ENCODE measurements around the gene MN1.

MN1 gene

GRCh38 chr22:27800250-27801201 is 1.0 kb downstream of the MN1 start:
- no peak for DNase-seq (ENCODE audit: low read depth in 2 of 2, low spot score in 1 of 2)

- DNase-seq (ENCODE audit: low read depth in 2 of 2, low spot score in 1 of 2), result no peak
Observed at GRCh38 chr22:27799827-27800249, 1.7 kb downstream of the MN1 start.

- DNase-seq (ENCODE audit: low read depth in 2 of 2, low spot score in 1 of 2), result no peak
Observed at GRCh38 chr22:27799015-27799826, 2.3 kb downstream of the MN1 start.

GRCh38 chr22:27798511-27799014 is 3.0 kb downstream of the MN1 start:
- no peak for DNase-seq (ENCODE audit: low read depth in 2 of 2, low spot score in 1 of 2)

DNA sequence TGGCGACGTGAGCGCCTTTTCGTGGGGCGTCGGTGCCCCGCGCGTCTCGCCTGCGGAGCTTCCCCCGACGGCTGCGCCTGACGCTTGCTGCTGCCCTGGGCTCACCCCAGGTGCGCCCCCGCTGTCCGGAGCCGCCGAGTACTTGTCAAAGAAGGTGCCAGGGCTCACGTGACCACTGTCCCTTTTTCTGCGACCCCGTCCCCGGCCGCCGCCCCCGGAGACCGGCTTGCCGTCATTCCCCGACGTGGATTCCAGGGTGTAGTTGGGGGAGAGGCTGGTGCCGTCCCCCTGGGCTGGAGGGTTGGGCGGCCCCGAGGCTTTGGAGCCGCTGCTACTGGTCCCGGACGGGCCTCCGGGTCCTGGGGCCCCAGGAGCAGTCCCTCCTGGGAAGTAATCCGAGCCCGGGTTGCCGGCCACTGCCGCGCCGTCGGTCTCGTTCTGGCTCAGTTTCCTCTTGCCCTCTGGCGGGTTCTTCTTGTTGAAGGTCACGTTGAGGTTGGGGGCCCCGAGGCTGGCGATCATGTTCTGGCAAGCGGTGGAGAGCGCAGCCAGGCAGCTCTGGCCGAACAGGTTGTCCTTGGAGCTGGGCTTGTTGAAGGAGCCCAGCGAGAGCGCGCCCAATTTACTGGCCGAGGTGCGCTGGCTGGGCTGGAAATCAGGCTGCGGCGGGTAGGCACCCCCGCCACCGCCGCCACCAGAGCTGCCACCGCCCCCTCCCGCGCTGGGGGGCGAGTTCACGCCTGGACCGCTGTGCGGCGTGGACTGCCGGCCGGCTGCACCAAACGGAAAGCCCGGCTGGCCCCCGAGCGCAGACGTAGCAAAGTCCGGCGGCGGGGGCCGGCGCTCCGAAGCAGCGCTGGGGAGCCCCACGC is 3.8 kb downstream of the MN1 start:
- DNase-seq (ENCODE audit: low read depth in 2 of 2, low spot score in 1 of 2), result no peak

DNA sequence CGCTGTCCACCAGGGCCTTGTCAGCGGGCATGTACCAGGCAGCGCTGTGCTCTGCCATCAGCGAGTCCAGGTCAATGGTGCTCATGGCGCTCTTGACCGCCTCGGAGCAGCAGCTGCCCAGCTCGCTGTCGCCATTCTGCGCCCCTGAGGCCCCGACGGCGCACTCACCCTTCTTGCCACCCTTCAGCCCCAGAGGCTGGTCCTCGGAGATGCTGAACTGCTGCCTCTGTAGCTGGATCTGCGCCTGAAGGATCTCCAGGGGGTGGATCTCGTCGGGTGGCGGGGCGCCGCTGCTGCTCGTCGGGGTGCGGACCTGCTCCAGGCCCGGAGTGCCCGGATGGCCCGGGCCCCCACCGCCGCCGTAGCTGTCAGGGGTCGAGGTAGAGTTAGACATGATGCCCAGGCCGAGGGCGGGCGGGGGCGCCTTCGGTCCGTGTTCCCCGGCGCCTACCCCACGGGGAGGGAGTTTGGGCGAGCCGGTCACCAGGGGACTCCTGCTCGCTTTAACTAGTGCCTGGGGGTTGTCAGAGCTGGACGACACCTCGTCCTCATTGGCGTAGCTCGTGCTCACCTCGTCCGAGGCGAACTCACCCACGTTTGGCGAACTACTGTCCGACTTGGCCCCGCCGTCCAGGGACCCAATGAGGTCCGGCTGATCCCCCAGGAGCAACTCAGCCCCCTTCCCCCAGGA is 4.6 kb downstream of the MN1 start:
- DNase-seq (ENCODE audit: low read depth in 2 of 2, low spot score in 1 of 2), result no peak

- no peak for DNase-seq (ENCODE audit: low read depth in 2 of 2, low spot score in 1 of 2)
Observed at GRCh38 chr22:27795696-27796517, 5.6 kb downstream of the MN1 start.

GRCh38 chr22:27795053-27795452 is 6.5 kb downstream of the MN1 start:
- no peak for DNase-seq (ENCODE audit: low read depth in 2 of 2, low spot score in 1 of 2)

DNA sequence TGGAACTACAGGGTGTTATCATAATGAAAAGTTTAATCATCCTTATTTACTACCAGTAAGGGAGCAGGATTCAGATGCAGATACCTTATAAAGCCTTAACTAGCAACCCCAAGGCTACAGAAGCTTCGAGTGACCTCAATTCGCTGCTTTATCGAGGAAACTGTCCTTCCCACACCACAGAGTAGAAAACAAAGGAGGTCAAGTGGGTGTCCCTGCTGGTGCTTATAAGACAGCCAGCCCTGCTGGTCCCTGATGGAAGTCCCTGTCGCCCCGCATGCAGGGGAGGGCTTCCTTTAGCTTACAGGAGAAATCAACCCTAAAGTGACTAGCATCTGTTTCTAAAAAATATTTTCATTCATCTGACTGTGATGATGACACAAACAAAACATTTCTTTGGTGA is 7.3 kb downstream of the MN1 start:
- DNase-seq (ENCODE audit: low read depth in 2 of 2, low spot score in 1 of 2), result no peak

DNA sequence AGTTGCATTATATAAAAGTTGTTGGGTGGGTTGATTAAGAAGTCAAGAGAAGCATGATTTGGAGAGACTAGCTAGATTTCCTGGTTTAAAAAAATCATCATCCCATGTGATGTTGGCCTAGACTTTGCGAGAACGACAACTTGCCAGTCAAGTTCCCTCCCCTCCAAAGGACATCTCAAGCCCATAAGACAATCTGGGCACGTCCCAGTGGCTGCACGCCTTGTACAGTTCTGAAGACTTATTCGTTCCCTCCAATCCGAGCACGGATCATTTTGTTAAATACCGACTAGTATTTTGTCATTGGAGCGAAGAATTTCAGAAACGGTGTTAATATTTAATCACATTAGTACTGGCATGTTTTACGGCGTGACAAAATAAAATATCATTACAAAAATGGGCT is 8.0 kb downstream of the MN1 start:
- DNase-seq (ENCODE audit: low read depth in 2 of 2, low spot score in 1 of 2), result no peak

DNA sequence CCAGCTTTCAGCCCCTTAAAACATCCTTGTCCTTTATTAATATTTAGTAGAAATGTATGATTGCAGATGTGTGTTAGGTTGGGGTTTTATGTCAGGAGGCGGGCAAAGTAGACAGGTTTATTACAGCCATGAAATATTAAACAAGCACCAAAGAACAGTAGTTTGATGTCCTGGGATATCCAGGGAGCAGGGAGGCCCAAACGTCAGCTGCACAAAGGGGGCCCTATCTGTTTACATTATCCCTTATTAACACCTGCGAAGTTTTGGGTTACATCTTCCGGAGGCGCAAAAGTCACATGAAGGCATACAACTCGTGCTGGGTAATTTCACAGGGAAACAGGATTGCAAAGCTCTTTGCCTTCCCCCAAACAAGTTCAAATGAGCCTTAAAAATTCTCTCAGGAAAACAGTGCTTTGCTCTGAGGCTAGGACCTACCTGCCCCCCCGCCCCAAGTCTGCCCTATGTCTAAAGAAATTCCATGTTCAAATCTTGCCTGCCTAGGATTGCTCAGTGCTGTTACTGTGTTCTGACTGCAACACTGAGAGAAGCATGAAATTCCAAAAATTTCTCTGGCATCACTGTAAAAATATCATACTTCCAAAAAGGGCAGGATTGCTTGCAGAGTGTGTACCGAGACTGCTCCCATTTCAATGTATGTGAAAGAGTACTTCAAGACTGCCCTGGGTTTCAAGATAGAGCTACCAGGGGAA is 8.9 kb downstream of the MN1 start:
- no peak for DNase-seq (ENCODE audit: low read depth in 2 of 2, low spot score in 1 of 2)

- no peak for DNase-seq (ENCODE audit: low read depth in 2 of 2, low spot score in 1 of 2)
Observed at GRCh38 chr22:27791859-27792241, 9.7 kb downstream of the MN1 start.

DNA sequence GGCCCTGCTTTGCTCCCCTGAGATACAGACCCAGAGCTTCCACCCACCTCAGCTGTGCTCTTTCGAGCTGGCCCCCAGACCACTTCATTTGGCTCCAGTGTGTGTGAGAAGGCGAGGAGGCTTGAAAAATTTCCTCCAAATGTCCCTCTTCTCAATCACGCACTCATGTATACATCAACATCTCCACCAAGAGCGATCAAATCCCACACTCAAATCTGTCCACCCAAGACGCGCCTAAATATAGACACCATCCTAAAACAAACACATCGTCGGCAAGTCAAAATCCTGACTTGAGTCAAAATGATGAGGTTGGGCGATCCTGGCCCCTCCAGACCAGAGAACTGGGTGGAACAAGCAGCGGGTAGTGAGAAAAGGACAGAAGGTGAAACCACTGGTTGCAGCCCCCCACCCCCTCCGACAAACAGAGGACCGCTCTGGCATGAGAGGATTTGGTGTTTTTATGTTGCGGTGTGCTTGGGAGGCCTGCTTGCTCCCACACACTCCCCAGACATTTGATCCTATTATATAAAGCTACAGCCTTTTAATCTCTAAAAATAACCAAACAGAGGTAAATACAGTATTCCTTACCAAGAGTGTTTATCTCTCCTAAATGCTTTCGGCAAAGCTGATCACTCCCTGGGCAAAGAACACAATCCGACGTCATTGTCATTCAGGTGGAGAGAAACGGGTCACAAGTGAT is 10.2 kb downstream of the MN1 start:
- no peak for DNase-seq (ENCODE audit: low read depth in 2 of 2, low spot score in 1 of 2)

- no peak for DNase-seq (ENCODE audit: low read depth in 2 of 2, low spot score in 1 of 2)
Observed at GRCh38 chr22:27790376-27791158, 11.0 kb downstream of the MN1 start.

- no peak for DNase-seq (ENCODE audit: low read depth in 2 of 2, low spot score in 1 of 2)
Observed at GRCh38 chr22:27788500-27789288, 12.9 kb downstream of the MN1 start.

- no peak for DNase-seq (ENCODE audit: low read depth in 2 of 2, low spot score in 1 of 2)
Observed at GRCh38 chr22:27786965-27787364, 14.6 kb downstream of the MN1 start.
